ENCODE data around the gene HBP1. TPM values are rescaled to one million over a fixed set of nuclear protein-coding genes. Genes with fewer than 3 reads are reported as not detected.

Gene HBP1
- total RNA-seq, 1 donor from 2014 or later = 121 TPM

DNA sequence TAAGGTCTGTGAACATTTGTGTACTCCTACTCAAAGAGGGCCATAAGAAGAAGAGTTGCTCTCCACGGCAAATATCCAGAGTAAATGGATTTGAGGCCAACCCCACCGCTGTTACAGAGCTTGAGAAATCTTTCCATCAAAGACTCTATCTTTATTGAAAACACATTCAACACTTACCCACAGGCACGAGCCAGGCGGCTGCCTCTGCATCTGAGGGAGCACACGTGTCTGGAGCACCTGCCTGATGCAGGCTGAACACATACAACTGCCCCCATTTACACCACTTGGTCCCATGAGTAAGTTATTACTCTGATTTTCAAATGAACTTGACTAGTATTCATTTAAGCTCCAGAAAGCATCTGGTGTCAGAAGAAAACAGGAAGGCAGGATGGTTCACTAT is 38.7 kb downstream of the HBP1 start:
- Histone ChIP-seq H3K27me3 (no peaks in the 10 kb centered on the region), H3K4me1 (no peaks in the 10 kb centered on the region), H3K4me2 (no peak overlapping the region), H3K27ac (no peak overlapping the region), H3K9ac (no peak overlapping the region), H2AFZ (replicated peaks) (no peak overlapping the region), H3F3A (ENCODE audit: low read depth) (no peaks in the 10 kb centered on the region), H3K9me3 (ENCODE audit: low read depth) (no peaks in the 10 kb centered on the region), H4K20me1 (ENCODE audit: low read depth) (no peaks in the 10 kb centered on the region), H3K79me2 (ENCODE audit: low read depth) (no peaks in the 10 kb centered on the region), H3K4me3 (no peak overlapping the region), H3K36me3 (peaks cover 9% of the 10 kb centered on the region)
- TF ChIP-seq EZH2 (IDR thresholded peaks at IDR 0.05) (no peak), EZH2phosphoT487 (IDR thresholded peaks at IDR 0.05) (no peak)
- TF ChIP-seq, protein P1, sequence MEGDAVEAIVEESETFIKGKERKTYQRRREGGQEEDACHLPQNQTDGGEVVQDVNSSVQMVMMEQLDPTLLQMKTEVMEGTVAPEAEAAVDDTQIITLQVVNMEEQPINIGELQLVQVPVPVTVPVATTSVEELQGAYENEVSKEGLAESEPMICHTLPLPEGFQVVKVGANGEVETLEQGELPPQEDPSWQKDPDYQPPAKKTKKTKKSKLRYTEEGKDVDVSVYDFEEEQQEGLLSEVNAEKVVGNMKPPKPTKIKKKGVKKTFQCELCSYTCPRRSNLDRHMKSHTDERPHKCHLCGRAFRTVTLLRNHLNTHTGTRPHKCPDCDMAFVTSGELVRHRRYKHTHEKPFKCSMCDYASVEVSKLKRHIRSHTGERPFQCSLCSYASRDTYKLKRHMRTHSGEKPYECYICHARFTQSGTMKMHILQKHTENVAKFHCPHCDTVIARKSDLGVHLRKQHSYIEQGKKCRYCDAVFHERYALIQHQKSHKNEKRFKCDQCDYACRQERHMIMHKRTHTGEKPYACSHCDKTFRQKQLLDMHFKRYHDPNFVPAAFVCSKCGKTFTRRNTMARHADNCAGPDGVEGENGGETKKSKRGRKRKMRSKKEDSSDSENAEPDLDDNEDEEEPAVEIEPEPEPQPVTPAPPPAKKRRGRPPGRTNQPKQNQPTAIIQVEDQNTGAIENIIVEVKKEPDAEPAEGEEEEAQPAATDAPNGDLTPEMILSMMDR (IDR thresholded peaks at IDR 0.05) = no peak
- H3K4me1 Mint-ChIP-seq = no peaks in the 10 kb centered on the region
- DNase-seq (ENCODE audit: low spot score) = no peak
- H3K27me3 Mint-ChIP-seq (ENCODE audit: insufficient read depth, low read depth) = peaks cover 3% of the 10 kb centered on the region
- H3K4me3 Mint-ChIP-seq = no peak overlapping the region
- H3K36me3 Mint-ChIP-seq = peaks cover 28% of the 10 kb centered on the region
- no peak overlapping the region for H3K27ac Mint-ChIP-seq
- no peaks in the 10 kb centered on the region for H3K9me3 Mint-ChIP-seq

DNA sequence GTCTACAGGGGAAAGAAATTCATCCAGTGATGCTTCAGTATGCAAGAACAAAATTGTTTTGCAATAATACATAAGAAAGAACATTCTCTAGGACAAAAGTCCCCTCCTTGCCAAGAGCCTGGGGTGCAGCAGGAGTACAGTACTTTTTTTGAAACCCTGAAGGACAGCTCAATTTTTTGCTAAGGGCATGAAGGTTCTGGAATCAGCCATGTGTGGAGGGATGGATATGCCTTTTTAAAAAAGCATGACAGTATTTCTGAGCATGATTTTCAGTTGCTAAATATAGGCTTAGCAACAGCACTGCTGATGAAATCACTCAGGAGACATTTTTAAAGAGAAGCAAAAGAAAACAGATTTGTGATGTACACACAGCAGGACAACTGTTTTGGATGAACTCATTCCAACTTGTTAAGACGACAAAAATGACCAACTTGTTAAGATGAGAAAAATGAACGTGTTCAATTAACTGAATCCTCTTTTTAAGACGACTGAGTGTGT is 39.3 kb downstream of the HBP1 start:
- Mint-ChIP-seq H3K4me3 (no peak overlapping the region), H3K27me3 (ENCODE audit: insufficient read depth, low read depth) (peaks cover 3% of the 10 kb centered on the region), H3K36me3 (peaks cover 25% of the 10 kb centered on the region), H3K27ac (no peak overlapping the region), H3K4me1 (no peaks in the 10 kb centered on the region), H3K9me3 (no peaks in the 10 kb centered on the region)
- Histone ChIP-seq H3K27ac (no peak overlapping the region), H4K20me1 (ENCODE audit: low read depth) (no peaks in the 10 kb centered on the region), H3K4me3 (no peak overlapping the region), H3K4me2 (no peak overlapping the region), H3K4me1 (no peaks in the 10 kb centered on the region), H3K27me3 (no peaks in the 10 kb centered on the region), H3K36me3 (peaks cover 3% of the 10 kb centered on the region), H3K79me2 (ENCODE audit: low read depth) (no peaks in the 10 kb centered on the region), H3F3A (ENCODE audit: low read depth) (no peaks in the 10 kb centered on the region), H3K9me3 (ENCODE audit: low read depth) (no peaks in the 10 kb centered on the region), H3K9ac (no peak overlapping the region), H2AFZ (replicated peaks) (no peak overlapping the region)
- TF ChIP-seq, protein P1 (IDR thresholded peaks at IDR 0.05) = no peak
- no peak for TF ChIP-seq EZH2 (IDR thresholded peaks at IDR 0.05)
- TF ChIP-seq EZH2phosphoT487 (IDR thresholded peaks at IDR 0.05) = no peak
- no peak for DNase-seq (ENCODE audit: low spot score)

DNA sequence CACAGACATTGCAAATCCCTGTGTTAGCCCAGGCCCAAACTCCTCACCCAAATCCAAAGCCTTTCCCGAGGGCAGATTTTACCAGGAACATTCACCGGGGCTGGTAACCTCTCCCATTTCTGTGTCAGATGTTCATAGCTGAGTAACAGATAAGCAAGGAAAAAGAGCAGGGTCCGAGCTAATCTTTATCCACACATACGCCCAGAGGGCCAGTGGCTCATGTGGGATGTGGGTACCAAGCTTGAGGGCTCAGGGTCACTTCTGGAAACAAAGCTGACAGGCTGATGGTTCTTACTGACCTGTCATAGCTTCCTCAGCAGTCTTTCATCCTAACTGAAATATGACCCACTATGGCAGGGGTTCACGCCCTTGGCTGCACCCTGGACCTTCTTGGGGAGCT is 39.8 kb downstream of the HBP1 start:
- Histone ChIP-seq H3K4me3 (no peak overlapping the region), H3K36me3 (no peaks in the 10 kb centered on the region), H3K79me2 (ENCODE audit: low read depth) (no peaks in the 10 kb centered on the region), H3K27me3 (no peaks in the 10 kb centered on the region), H2AFZ (replicated peaks) (no peak overlapping the region), H4K20me1 (ENCODE audit: low read depth) (no peaks in the 10 kb centered on the region), H3K4me1 (no peaks in the 10 kb centered on the region), H3K9me3 (ENCODE audit: low read depth) (no peaks in the 10 kb centered on the region), H3K27ac (no peak overlapping the region), H3K9ac (no peak overlapping the region), H3F3A (ENCODE audit: low read depth) (no peaks in the 10 kb centered on the region), H3K4me2 (no peak overlapping the region)
- Mint-ChIP-seq H3K27ac (no peak overlapping the region), H3K4me1 (no peaks in the 10 kb centered on the region), H3K27me3 (ENCODE audit: insufficient read depth, low read depth) (peaks cover 3% of the 10 kb centered on the region), H3K4me3 (no peak overlapping the region), H3K9me3 (peaks cover under 1% of the 10 kb centered on the region), H3K36me3 (peaks cover 26% of the 10 kb centered on the region)
- TF ChIP-seq EZH2 (IDR thresholded peaks at IDR 0.05) (no peak), EZH2phosphoT487 (IDR thresholded peaks at IDR 0.05) (no peak)
- TF ChIP-seq, protein P1 (IDR thresholded peaks at IDR 0.05) = no peak
- no peak for DNase-seq (ENCODE audit: low spot score)
